NB4 (cell line): Measurements from ENCODE around the gene PELI2.

Experiments
- MAX ChIP-seq: IDR thresholded peaks from 2 replicates; pipeline ENCODE4 v1.6.1; 2011; ENCODE audit warnings: low read depth, low read length
- MYC ChIP-seq: IDR thresholded peaks from 2 replicates; pipeline ENCODE4 v1.6.1; 2011; ENCODE audit warnings: low read depth, low read length
- POLR2A ChIP-seq: IDR thresholded peaks from 2 replicates; pipeline ENCODE4 v1.6.1; 2011; ENCODE audit warnings: mild to moderate bottlenecking; ENCODE audit not compliant: insufficient read length; ENCODE audit errors: extremely low read depth
- TF ChIP-seq, protein P1 (sequence below): IDR thresholded peaks from one replicate; pipeline ENCODE4 v1.5.1; 2012; ENCODE audit warnings: low read depth, low read length

GRCh38 chr14:56289155-56289554, 170.9 kb downstream of the PELI2 start:
- TF ChIP-seq, protein P1, sequence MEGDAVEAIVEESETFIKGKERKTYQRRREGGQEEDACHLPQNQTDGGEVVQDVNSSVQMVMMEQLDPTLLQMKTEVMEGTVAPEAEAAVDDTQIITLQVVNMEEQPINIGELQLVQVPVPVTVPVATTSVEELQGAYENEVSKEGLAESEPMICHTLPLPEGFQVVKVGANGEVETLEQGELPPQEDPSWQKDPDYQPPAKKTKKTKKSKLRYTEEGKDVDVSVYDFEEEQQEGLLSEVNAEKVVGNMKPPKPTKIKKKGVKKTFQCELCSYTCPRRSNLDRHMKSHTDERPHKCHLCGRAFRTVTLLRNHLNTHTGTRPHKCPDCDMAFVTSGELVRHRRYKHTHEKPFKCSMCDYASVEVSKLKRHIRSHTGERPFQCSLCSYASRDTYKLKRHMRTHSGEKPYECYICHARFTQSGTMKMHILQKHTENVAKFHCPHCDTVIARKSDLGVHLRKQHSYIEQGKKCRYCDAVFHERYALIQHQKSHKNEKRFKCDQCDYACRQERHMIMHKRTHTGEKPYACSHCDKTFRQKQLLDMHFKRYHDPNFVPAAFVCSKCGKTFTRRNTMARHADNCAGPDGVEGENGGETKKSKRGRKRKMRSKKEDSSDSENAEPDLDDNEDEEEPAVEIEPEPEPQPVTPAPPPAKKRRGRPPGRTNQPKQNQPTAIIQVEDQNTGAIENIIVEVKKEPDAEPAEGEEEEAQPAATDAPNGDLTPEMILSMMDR, result no peak
- TF ChIP-seq MAX (no peak), POLR2A (no peak), MYC (no peak)
